Measurements from ENCODE around the gene MEF2C. TPM values are rescaled to one million over a fixed set of nuclear protein-coding genes. Genes with fewer than 3 reads are reported as not detected.

Gene MEF2C
- total RNA-seq, 2 donors from 2014 or later, result 94.0 to 104 TPM

DNA sequence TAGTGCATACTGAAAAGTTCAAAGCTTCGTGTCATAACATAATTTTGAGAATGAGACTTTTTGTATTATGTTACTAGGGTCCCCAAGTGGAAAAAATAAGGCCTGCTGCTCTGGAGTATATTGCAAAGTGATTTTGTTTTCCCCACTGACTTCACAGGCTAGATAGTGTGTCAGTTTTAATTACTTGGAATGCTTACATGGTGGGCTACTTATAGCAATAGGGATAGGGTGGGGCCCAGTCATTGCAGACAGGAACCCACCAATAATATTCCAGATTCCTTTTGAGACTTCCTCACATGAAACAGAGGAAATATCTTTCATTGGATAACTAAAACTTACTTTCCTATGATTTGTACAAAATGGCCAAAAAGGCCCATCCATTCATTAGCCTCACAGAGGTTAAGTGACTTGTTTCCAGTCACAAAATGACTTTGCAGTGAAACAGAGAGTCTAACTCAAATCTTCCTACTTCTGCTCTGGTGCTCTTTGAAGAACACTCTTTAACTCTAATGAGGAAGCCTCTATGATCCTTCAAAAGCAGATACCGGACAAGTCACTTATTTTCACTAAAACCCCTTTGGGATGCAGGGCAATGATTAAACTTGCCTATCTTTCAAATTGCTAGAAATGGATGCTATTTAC lies 16.2 kb upstream of the MEF2C start:
- TF ChIP-seq, protein P1, sequence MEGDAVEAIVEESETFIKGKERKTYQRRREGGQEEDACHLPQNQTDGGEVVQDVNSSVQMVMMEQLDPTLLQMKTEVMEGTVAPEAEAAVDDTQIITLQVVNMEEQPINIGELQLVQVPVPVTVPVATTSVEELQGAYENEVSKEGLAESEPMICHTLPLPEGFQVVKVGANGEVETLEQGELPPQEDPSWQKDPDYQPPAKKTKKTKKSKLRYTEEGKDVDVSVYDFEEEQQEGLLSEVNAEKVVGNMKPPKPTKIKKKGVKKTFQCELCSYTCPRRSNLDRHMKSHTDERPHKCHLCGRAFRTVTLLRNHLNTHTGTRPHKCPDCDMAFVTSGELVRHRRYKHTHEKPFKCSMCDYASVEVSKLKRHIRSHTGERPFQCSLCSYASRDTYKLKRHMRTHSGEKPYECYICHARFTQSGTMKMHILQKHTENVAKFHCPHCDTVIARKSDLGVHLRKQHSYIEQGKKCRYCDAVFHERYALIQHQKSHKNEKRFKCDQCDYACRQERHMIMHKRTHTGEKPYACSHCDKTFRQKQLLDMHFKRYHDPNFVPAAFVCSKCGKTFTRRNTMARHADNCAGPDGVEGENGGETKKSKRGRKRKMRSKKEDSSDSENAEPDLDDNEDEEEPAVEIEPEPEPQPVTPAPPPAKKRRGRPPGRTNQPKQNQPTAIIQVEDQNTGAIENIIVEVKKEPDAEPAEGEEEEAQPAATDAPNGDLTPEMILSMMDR (IDR thresholded peaks at IDR 0.05), result no peak
- Histone ChIP-seq H3K4me1 (ENCODE audit: control insufficient read depth in 1 of 2, low read depth in 2 of 2) (peaks cover 5 to 8% of the 10 kb centered on the region in 2 donors), H3K27ac (no peak overlapping the region), H3K36me3 (no peaks in the 10 kb centered on the region), H3K27me3 (replicated peaks; ENCODE audit: insufficient read depth) (no peaks in the 10 kb centered on the region), H3K4me3 (no peak overlapping the region), H3K9me3 (no peaks in the 10 kb centered on the region)
- no peak for ATAC-seq (ENCODE audit: insufficient number of reproducible peaks, low FRiP score, low read depth)
- no peak for DNase-seq (ENCODE audit: low spot score)

- no peak for DNase-seq (ENCODE audit: low spot score)
Measured at GRCh38 chr5:88897748-88898147, 14.8 kb upstream of the MEF2C start.

GRCh38 chr5:88895681-88896501 lies 12.9 kb upstream of the MEF2C start:
- TF ChIP-seq, protein P1 (IDR thresholded peaks at IDR 0.05), result no peak
- no peak for ATAC-seq (ENCODE audit: insufficient number of reproducible peaks, low FRiP score, low read depth)
- H3K36me3 ChIP-seq, result no peaks in the 10 kb centered on the region

More at GRCh38 chr5:88897748-88898147, 14.8 kb upstream of the MEF2C start:
- no peak for ATAC-seq (ENCODE audit: insufficient number of reproducible peaks, low FRiP score, low read depth)
- H3K27ac ChIP-seq, result no peak overlapping the region
- no peaks in the 10 kb centered on the region for H3K27me3 ChIP-seq (replicated peaks; ENCODE audit: insufficient read depth)
- peaks cover 5 to 13% of the 10 kb centered on the region in 2 donors for H3K4me1 ChIP-seq (ENCODE audit: control insufficient read depth in 1 of 2, low read depth in 2 of 2)
- no peak overlapping the region for H3K4me3 ChIP-seq
- TF ChIP-seq, protein P1 (IDR thresholded peaks at IDR 0.05), result no peak
- no peaks in the 10 kb centered on the region for H3K9me3 ChIP-seq
- H3K36me3 ChIP-seq, result no peaks in the 10 kb centered on the region

GRCh38 chr5:88892669-88893068 lies 9.7 kb upstream of the MEF2C start:
- H3K9me3 ChIP-seq, result no peaks in the 10 kb centered on the region

More at GRCh38 chr5:88895681-88896501, 12.9 kb upstream of the MEF2C start:
- Histone ChIP-seq H3K27ac (no peak overlapping the region), H3K27me3 (replicated peaks; ENCODE audit: insufficient read depth) (no peaks in the 10 kb centered on the region), H3K9me3 (no peaks in the 10 kb centered on the region), H3K4me3 (no peak overlapping the region), H3K4me1 (ENCODE audit: control insufficient read depth in 1 of 2, low read depth in 2 of 2) (peaks cover 5 to 20% of the 10 kb centered on the region in 2 donors)
- DNase-seq (ENCODE audit: low spot score), result no peak

More at GRCh38 chr5:88892669-88893068, 9.7 kb upstream of the MEF2C start:
- TF ChIP-seq, protein P1 (IDR thresholded peaks at IDR 0.05), result no peak
- peaks cover 5 to 36% of the 10 kb centered on the region in 2 donors for H3K4me1 ChIP-seq (ENCODE audit: control insufficient read depth in 1 of 2, low read depth in 2 of 2)
- H3K36me3 ChIP-seq, result no peaks in the 10 kb centered on the region
- H3K27me3 ChIP-seq (replicated peaks; ENCODE audit: insufficient read depth), result no peaks in the 10 kb centered on the region
- ATAC-seq (ENCODE audit: insufficient number of reproducible peaks, low FRiP score, low read depth), result no peak
- no peak overlapping the region for H3K27ac ChIP-seq
- H3K4me3 ChIP-seq, result no peak overlapping the region
- no peak for DNase-seq (ENCODE audit: low spot score)
